Stimulated activated CD4-positive, alpha-beta T cell treated with anti-CD3 and anti-CD28 coated beads, Interleukin-4, amount 100 ng/mL, for 4 hours (primary cell): ENCODE results near the gene SPTLC2.

Experiments used
- DNase-seq, 2 experiments: peaks; one replicate each; pipeline ENCODE4 v3.0.0-alpha.2; 2020

SPTLC2 gene

DNA sequence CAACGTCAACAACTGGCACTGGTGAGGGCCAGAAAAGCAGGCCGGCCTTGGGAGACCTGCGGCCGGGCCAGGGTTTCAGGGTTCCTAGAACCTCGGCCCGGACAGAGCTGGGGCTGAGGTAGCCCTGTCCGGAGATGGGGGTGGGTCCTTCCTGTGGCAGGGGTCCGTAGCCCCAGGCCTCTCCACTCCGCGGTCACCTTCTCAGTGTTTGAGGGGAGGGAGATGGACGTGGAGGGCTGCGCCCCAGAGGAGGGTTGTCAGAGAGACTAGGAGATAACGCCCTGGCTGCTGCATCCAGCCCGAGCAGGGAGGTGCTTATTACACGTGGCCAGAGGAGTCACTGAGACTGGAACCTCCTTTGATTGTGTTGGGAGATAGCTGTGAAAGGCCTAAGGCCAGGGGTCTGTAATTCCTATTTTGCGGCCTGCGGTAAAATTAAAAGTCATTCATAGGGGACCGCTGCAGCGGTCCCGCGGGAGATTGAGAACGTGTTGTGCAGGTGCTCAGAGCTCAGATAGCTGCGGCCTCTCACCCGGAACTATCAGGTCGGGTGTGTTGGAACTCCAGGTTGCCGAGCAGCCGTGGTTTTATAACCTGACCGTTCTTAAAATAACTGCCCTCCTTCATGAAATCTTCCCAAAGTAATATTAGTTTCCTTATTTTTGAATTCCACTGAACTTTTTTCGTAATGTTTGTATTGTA, 158.0 kb downstream of the SPTLC2 start:
- DNase-seq = peak; percentile 18 to 19

- peak; percentile 79 to 96 for DNase-seq
Observed at GRCh38 chr14:77457522-77458248, 158.8 kb downstream of the SPTLC2 start, which contains the start of the genes AHSA1 and VIPAS39. TSS of gene AHSA1 (plus strand) at chr14:77458093. CDS start at chr14:77458190, 97 bp downstream. TSS of gene VIPAS39 (minus strand) at chr14:77457601. CDS start at chr14:77454102, 3,499 bp downstream.

- DNase-seq = peak in 1 of 2 experiments; percentile 1
Observed at GRCh38 chr14:77457115-77457521, 159.3 kb downstream of the SPTLC2 start.
